ENCODE measurements around the gene PER2. TPM values are rescaled to one million over a fixed set of nuclear protein-coding genes. Genes with fewer than 3 reads are reported as not detected.

The PER2 gene
- total and polyA plus RNA-seq, 2 of the 13 experiments (the other 11 are each of a cell fraction or from before 2014, with no cell fraction given): 5.1 to 9.4 TPM

DNA sequence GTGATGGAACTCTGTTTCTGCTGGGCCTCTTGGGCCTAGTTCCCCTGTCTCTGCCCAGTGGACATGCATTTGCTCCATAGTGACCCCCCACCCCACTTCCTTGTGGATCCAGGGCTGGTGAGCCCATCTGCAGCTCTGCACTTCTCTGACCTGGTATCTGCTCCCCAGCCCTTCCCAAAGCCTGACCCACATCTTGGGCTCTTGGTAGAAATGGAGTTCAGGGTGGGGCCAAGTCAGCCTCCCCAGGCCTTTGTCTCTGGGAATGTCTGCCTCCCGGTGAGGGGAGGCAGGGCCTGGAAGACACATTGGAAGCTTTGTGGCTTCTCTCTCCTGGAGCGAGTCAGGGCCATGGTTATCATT lies 25.6 kb upstream of the PER2 start:
- ATAC-seq: no peak; the same call in 2 of the 3 replicates
- Histone ChIP-seq H3K4me3 (replicated peaks in 1 of 3; ENCODE audit: insufficient read depth in 1 of 3, low read depth in 2 of 3, low read length in 3 of 3) (no peak overlapping the region), H3K9me3 (ENCODE audit: low read length) (no peaks in the 10 kb centered on the region), H3K27me3 (ENCODE audit: control insufficient read depth in 1 of 2, insufficient read depth in 2 of 2, low read length in 2 of 2) (peaks cover 11 to 24% of the 10 kb centered on the region in 2 experiments; a peak in 4 of 5 replicates), H3K27ac (ENCODE audit: extremely low read length, insufficient read depth, low read length) (no peak overlapping the region), H3K9ac (ENCODE audit: insufficient read depth, low read depth, low read length) (no peak overlapping the region), H3K4me2 (ENCODE audit: low read depth, low read length) (no peak overlapping the region), H3K4me1 (ENCODE audit: insufficient read depth, low read length) (0 out of 2 replicates have a peak, but pooled peaks cover under 1% of the 10 kb centered on the region), H2AFZ (ENCODE audit: low read length) (no peak overlapping the region), H3K79me2 (ENCODE audit: insufficient read depth, low read length) (no peaks in the 10 kb centered on the region), H4K20me1 (ENCODE audit: insufficient read depth, low read length) (no peaks in the 10 kb centered on the region), H3K36me3 (replicated peaks in 1 of 2; ENCODE audit: control insufficient read depth in 1 of 2, insufficient read depth in 2 of 2, low read length in 2 of 2) (no peaks in the 10 kb centered on the region)
- intact Hi-C loops (cut with micrococcal nuclease; ENCODE audit: unreplicated experiment): no loop called here
- no TSS peak for BruUV-seq (replicated peaks)
- ChIA-PET CTCF (ENCODE audit: low intra/inter-chr PET ratio, low total read pairs) (no interaction called here), POLR2A (no interaction called here)
- FAIRE-seq: no peak
- DNase-seq (ENCODE audit: low spot score): no peak
- TF ChIP-seq NFATC3 (CRISPR knock-in tag; IDR thresholded peaks at IDR 0.05) (no peak), BCL6 (CRISPR knock-in tag; IDR thresholded peaks at IDR 0.05) (no peak), ZFP90 (CRISPR knock-in tag; IDR thresholded peaks at IDR 0.05; ENCODE audit: borderline replicate concordance) (no peak), ATAD3A (CRISPR knock-in tag; IDR thresholded peaks at IDR 0.05) (no peak), ZNF572 (CRISPR knock-in tag; IDR thresholded peaks at IDR 0.05) (no peak), RNF2 (conservative IDR thresholded peaks at IDR 0.05; ENCODE audit: low read depth) (no peak), ZNF577 (CRISPR knock-in tag; IDR thresholded peaks at IDR 0.05; ENCODE audit: borderline replicate concordance, low read depth) (no peak)
- TF ChIP-seq, protein P1, sequence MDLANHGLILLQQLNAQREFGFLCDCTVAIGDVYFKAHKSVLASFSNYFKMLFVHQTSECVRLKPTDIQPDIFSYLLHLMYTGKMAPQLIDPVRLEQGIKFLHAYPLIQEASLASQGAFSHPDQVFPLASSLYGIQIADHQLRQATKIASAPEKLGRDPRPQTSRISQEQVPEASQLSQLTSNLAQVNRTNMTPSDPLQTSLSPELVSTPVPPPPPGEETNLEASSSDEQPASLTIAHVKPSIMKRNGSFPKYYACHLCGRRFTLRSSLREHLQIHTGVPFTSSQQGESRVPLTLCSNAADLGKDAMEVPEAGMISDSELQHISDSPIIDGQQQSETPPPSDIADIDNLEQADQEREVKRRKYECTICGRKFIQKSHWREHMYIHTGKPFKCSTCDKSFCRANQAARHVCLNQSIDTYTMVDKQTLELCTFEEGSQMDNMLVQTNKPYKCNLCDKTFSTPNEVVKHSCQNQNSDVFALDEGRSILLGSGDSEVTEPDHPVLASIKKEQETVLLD (CRISPR knock-in tag; IDR thresholded peaks at IDR 0.05; ENCODE audit: low read depth): no peak
- in situ Hi-C loops (cut with HindIII; ENCODE audit: extremely low pct_ligation_motif_present, low pct_unique_long_range_greater_than_20kb): no loop called here
- WGBS (ENCODE audit: low lambda C conversion rate): 31% methylated on average over 2 of the region's 2 CpGs
